Endothelial cell of umbilical vein (primary cell): ENCODE measurements around the gene PPP2R3B.
A peak's percentile ranks its signal among the peaks of the same experiment; 100 is the strongest.

Source experiments
- CTCF ChIP-seq, 2 donors: IDR thresholded peaks; 1 replicate in 1 of 2; 2 replicates in 1 of 2; pipeline ENCODE4 v1.5.1; 2011; ENCODE audit warnings: low read length in 2 of 2, mild to moderate bottlenecking in 2 of 2, moderate library complexity in 2 of 2, control low read depth in 1 of 2, inconsistent platforms in 1 of 2, low read depth in 1 of 2; ENCODE audit not compliant: insufficient read depth in 1 of 2; ENCODE audit errors: extremely low read depth in 1 of 2
- EZH2 ChIP-seq: IDR thresholded peaks from 2 replicates; pipeline ENCODE4 v1.6.1; 2012; ENCODE audit warnings: borderline replicate concordance, low read depth, mild to moderate bottlenecking, moderate library complexity, low read length, inconsistent platforms; ENCODE audit not compliant: severe bottlenecking
- FOS ChIP-seq: IDR thresholded peaks from 2 replicates; pipeline ENCODE4 v1.6.1; 2011; ENCODE audit warnings: mild to moderate bottlenecking, low read length, moderate library complexity, borderline replicate concordance; ENCODE audit not compliant: insufficient read depth
- GATA2 ChIP-seq: IDR thresholded peaks from 2 replicates; pipeline ENCODE4 v1.7.0; 2011; ENCODE audit warnings: low read depth, mild to moderate bottlenecking, moderate library complexity, mixed read lengths, low read length; ENCODE audit not compliant: insufficient read length, insufficient read depth
- MAX ChIP-seq: IDR thresholded peaks from 2 replicates; pipeline ENCODE4 v1.6.1; 2011; ENCODE audit not compliant: insufficient read depth, insufficient read length
- MYC ChIP-seq: IDR thresholded peaks from one replicate; pipeline ENCODE4 v1.6.1; 2011; ENCODE audit warnings: mild to moderate bottlenecking, low read depth, low read length
- POLR2A ChIP-seq: IDR thresholded peaks from 2 replicates; pipeline ENCODE4 v1.6.1; 2012; ENCODE audit warnings: low read depth, mild to moderate bottlenecking, control low read depth, low read length
- POLR2AphosphoS5 ChIP-seq: IDR thresholded peaks from 2 replicates; pipeline ENCODE4 v1.6.1; 2012; ENCODE audit warnings: low read depth, mild to moderate bottlenecking, control low read depth, low read length, moderate library complexity; ENCODE audit not compliant: insufficient read depth

GRCh38 chrX:357693-358471, 28.8 kb downstream of the PPP2R3B start:
- TF ChIP-seq CTCF (IDR thresholded peaks at IDR 0.05; ENCODE audit: extremely low read depth in 1 of 2, insufficient read depth in 1 of 2, low read depth in 1 of 2, low read length in 2 of 2): no peak
- no peak for TF ChIP-seq POLR2A
- no peak for TF ChIP-seq EZH2
- peak; percentile 31 for TF ChIP-seq POLR2AphosphoS5
- TF ChIP-seq FOS: peak; percentile 79
- peak; percentile 4 for TF ChIP-seq GATA2
- no peak for TF ChIP-seq MAX
- TF ChIP-seq MYC: no peak
